GM12878 (cell line): Measurements from ENCODE around the gene TSTD2. TPM values are rescaled to one million over a fixed set of nuclear protein-coding genes. Genes with fewer than 3 reads are reported as not detected.
A peak's percentile ranks its signal among the peaks of the same experiment; 100 is the strongest.

Experiments used
- ATAC-seq: fragments of 200-7000 bp; cut with Tn5 transposase; 3 replicates; pipeline ENCODE4 v1.9.1; 2020; ENCODE audit warnings: mild to moderate bottlenecking, moderate library complexity
- BruUV-seq: library from RNA; stranded (reverse); fragments of 400-500 nt; replicated peaks from 2 replicates; lab custom pipeline; 2021; lab: Mats Ljungman, UMichigan
- CTCF ChIA-PET: fragments of 300-600 bp; sonication (Branson Sonifier 250); formaldehyde crosslinking; extraction: SDS; loops from one replicate; lab custom pipeline; 2021; ENCODE audit warnings: inconsistent platforms; lab: Yijun Ruan, JAX
- POLR2A ChIA-PET: fragments of 350-600 bp; formaldehyde crosslinking; extraction: SDS; loops from one replicate; lab custom pipeline; 2021; ENCODE audit warnings: inconsistent platforms; lab: Charles Lee
- RAD21 ChIA-PET: fragments of 300-600 bp; sonication (Branson Sonifier 250); formaldehyde crosslinking; loops from one replicate; lab custom pipeline; 2023; ENCODE audit warnings: antibody characterized with exemption; ENCODE audit not compliant: unreplicated experiment; lab: Charles Lee
- SMC1A ChIA-PET: fragments of 300-600 bp; sonication (Branson Sonifier 250); formaldehyde crosslinking; loops from one replicate; lab custom pipeline; 2023; ENCODE audit not compliant: unreplicated experiment, uncharacterized antibody; lab: Charles Lee
- DNase-seq: peaks from one replicate; pipeline ENCODE4 v3.0.0-alpha.2; 2011; ENCODE audit warnings: low read depth, low spot score
- FAIRE-seq: peaks from 3 replicates; lab custom pipeline; 2011; peaks lifted over from hg19 to GRCh38; lab: Jason Lieb, UNC
- H2AFZ ChIP-seq: 2 replicates; pipeline ENCODE4 v1.6.0; 2011; ENCODE audit warnings: low read depth, low read length, control low read depth; ENCODE audit not compliant: control insufficient read depth
- H3K27ac ChIP-seq: 2 replicates; pipeline ENCODE4 v1.5.1; 2011; ENCODE audit warnings: control low read depth; ENCODE audit not compliant: control insufficient read depth, insufficient read depth
- H3K27me3 ChIP-seq, 2 experiments: replicated peaks in 1 of 2; 2 replicates each; pipeline versions ENCODE4 v1.6.0 to v1.6.1; 2011; ENCODE audit warnings: low read length in 1 of 2; ENCODE audit not compliant: control insufficient read depth in 2 of 2, insufficient read depth in 2 of 2
- H3K36me3 ChIP-seq, 2 experiments: 2 replicates each; pipeline ENCODE4 v1.5.1; 2011; ENCODE audit warnings: low read length in 1 of 2; ENCODE audit not compliant: control insufficient read depth in 2 of 2, insufficient read depth in 2 of 2
- H3K4me1 ChIP-seq: 2 replicates; pipeline ENCODE4 v1.6.1; 2011; ENCODE audit warnings: mild to moderate bottlenecking, low read length, moderate library complexity, mixed read lengths; ENCODE audit not compliant: control insufficient read depth, insufficient read depth
- H3K4me2 ChIP-seq: 2 replicates; pipeline ENCODE4 v1.6.0; 2011; ENCODE audit warnings: control low read depth; ENCODE audit not compliant: control insufficient read depth, insufficient read depth
- H3K4me3 ChIP-seq: fragments of 200-600 bp; sonication (generic); 2 replicates; pipeline ENCODE4 v1.5.1; 2016
- H3K79me2 ChIP-seq: 2 replicates; pipeline ENCODE4 v1.6.0; 2011; ENCODE audit warnings: low read length; ENCODE audit not compliant: control insufficient read depth, insufficient read depth
- H3K9ac ChIP-seq: 2 replicates; pipeline ENCODE4 v1.8.0; 2011; ENCODE audit warnings: low read length, control low read depth, mixed read lengths; ENCODE audit not compliant: control insufficient read depth, insufficient read depth
- H3K9me3 ChIP-seq: replicated peaks from 3 replicates; pipeline ENCODE4 v1.5.1; 2011; ENCODE audit warnings: mild to moderate bottlenecking, low read length; ENCODE audit not compliant: control insufficient read depth, insufficient read depth
- H4K20me1 ChIP-seq: 2 replicates; pipeline ENCODE4 v1.6.0; 2011; ENCODE audit not compliant: control insufficient read depth, insufficient read depth
- ATF2 ChIP-seq: IDR thresholded peaks from 2 replicates; pipeline ENCODE4 v1.6.1; 2012; ENCODE audit warnings: low read length, inconsistent platforms
- CBFB ChIP-seq: IDR thresholded peaks from 2 replicates; pipeline ENCODE4 v1.6.1; 2016; ENCODE audit warnings: antibody characterized with exemption, low read depth
- HDAC2 ChIP-seq: fragments of 200-600 bp; sonication (generic); IDR thresholded peaks from 2 replicates; pipeline ENCODE4 v1.6.1; 2017
- IKZF1 ChIP-seq: fragments of 450-650 bp; conservative IDR thresholded peaks from 2 replicates; pipeline ENCODE4 v1.6.1; 2017; ENCODE audit warnings: antibody characterized with exemption, mild to moderate bottlenecking
- IKZF2 ChIP-seq, 2 experiments: fragments of 450-650 bp; IDR thresholded peaks; 2 replicates each; pipeline ENCODE4 v1.6.1; 2017; ENCODE audit warnings: mild to moderate bottlenecking in 2 of 2, moderate library complexity in 2 of 2
- JUNB ChIP-seq: IDR thresholded peaks from 2 replicates; pipeline ENCODE4 v1.6.1; 2016; ENCODE audit warnings: antibody characterized with exemption, mild to moderate bottlenecking
- NFYB ChIP-seq: IDR thresholded peaks from 2 replicates; pipeline ENCODE4 v1.6.1; 2011; ENCODE audit warnings: low read depth, mild to moderate bottlenecking, low read length, improper control_type of control experiment, moderate library complexity; ENCODE audit not compliant: insufficient read depth
- NRF1 ChIP-seq: conservative IDR thresholded peaks from 2 replicates; pipeline ENCODE4 v1.6.1; 2011; ENCODE audit warnings: mild to moderate bottlenecking, low read depth, low read length, improper control_type of control experiment
- PAX8 ChIP-seq: fragments of 450-650 bp; IDR thresholded peaks from 2 replicates; pipeline ENCODE4 v1.6.1; 2017; ENCODE audit warnings: mild to moderate bottlenecking, moderate library complexity
- POU2F2 ChIP-seq: IDR thresholded peaks from 3 replicates; pipeline ENCODE4 v1.6.1; 2011; ENCODE audit warnings: low read depth, mild to moderate bottlenecking, low read length, borderline replicate concordance
- RUNX3 ChIP-seq: IDR thresholded peaks from 2 replicates; pipeline ENCODE4 v1.6.1; 2012; ENCODE audit warnings: low read length, inconsistent platforms
- SMAD5 ChIP-seq: IDR thresholded peaks from 2 replicates; pipeline ENCODE4 v1.6.1; 2016; ENCODE audit warnings: antibody characterized with exemption, low read depth
- SREBF2 ChIP-seq: IDR thresholded peaks from 2 replicates; pipeline ENCODE4 v1.6.1; 2012; ENCODE audit warnings: mild to moderate bottlenecking, low read length
- SRF ChIP-seq, 2 experiments: IDR thresholded peaks; 2 replicates each; pipeline ENCODE4 v1.6.1; 2011; ENCODE audit warnings: low read depth in 2 of 2, low read length in 2 of 2, mild to moderate bottlenecking in 1 of 2, moderate library complexity in 1 of 2
- USF1 ChIP-seq: IDR thresholded peaks from 2 replicates; pipeline ENCODE4 v1.6.1; 2011; ENCODE audit warnings: borderline replicate concordance, low read depth, mild to moderate bottlenecking, moderate library complexity, mixed read lengths, low read length; ENCODE audit not compliant: insufficient read depth; ENCODE audit errors: extremely low read length
- WGBS: methylation state at CpG from one replicate; pipeline ENCODE4 v1.1.6; 2016; ENCODE audit warnings: low lambda C conversion rate; ENCODE audit not compliant: insufficient replicate concordance, insufficient coverage; ENCODE audit errors: missing lambda C conversion rate; 5-methylcytosine and 5-hydroxymethylcytosine counted together
- in situ Hi-C: fragments of 300-500 bp; cut with MboI; formaldehyde crosslinking; loops from 9 replicates; pipeline ENCODE4 v1.14.3; 2018; ENCODE audit warnings: mixed read lengths
- intact Hi-C: fragments of 100-400 bp; cut with micrococcal nuclease; formaldehyde crosslinking; loops from one replicate; pipeline ENCODE4 v1.14.2; 2022; ENCODE audit not compliant: unreplicated experiment
- polyA plus RNA-seq, 11 experiments: library from polyadenylated mRNA; depleted of rRNA in 4 of 11; unstranded in 6 of 11; stranded (reverse) in 5 of 11; fragments of >200 nt; fragmentation: Nextera tagmentation in 4 of 11; fragmentation: Illumina TruSeq in 1 of 11; extraction: Ambion mirVana in 4 of 11; extraction: Trizol in 1 of 11; gene quantifications; 1 replicate in 1 of 11; 2 replicates in 10 of 11; pipeline versions ENCODE4 v1.2.1 to v1.2.3, GENCODE V29; 2011 to 2016; ENCODE audit warnings: inconsistent platforms in 2 of 11, missing spikeins in 2 of 11, low read depth in 1 of 11
- total RNA-seq, 4 experiments: library from RNA; depleted of rRNA in 3 of 4; stranded (reverse); fragments of >200 nt in 3 of 4; fragmentation: Illumina TruSeq in 1 of 4; extraction: Trizol in 1 of 4; gene quantifications; 2 replicates each; pipeline versions ENCODE4 v1.2.1 to v1.2.3, GENCODE V29; 2013 to 2021

Gene TSTD2
- total and polyA plus RNA-seq, 10 of the 15 experiments (the other 5 are each of a cell fraction or from before 2014, with no cell fraction given), result 5.0 to 30.6 (median 14.1) TPM

GRCh38 chr9:97675655-97676054, 42.5 kb upstream of the TSTD2 start:
- ChIA-PET SMC1A (interaction anchor here (0.7 to 2.0 kb wide), 7 partner anchors 16 to 229 kb away, joined by 3 to 9 read pairs (median 3); no protein-coding TSS in a partner anchor), RAD21 (no interaction called here), POLR2A (no interaction called here), CTCF (interaction anchor here (0.8 to 1.5 kb wide), 6 partner anchors 13 to 207 kb away, joined by 3 to 6 read pairs (median 3); partner anchors contain the start of genes NCBP1 and TSTD2)
- intact Hi-C loops, result no loop called here
- H3K79me2 ChIP-seq, result no peaks in the 10 kb centered on the region
- FAIRE-seq, result no peak
- no peak overlapping the region for H3K9ac ChIP-seq
- H3K27ac ChIP-seq, result no peak overlapping the region
- H4K20me1 ChIP-seq, result no peaks in the 10 kb centered on the region
- H2AFZ ChIP-seq, result no peak overlapping the region
- peaks cover 3% of the 10 kb centered on the region; the same call in 1 of the 2 replicates for H3K4me1 ChIP-seq
- WGBS, result 51% methylated on average over 3 of the region's 3 CpGs
- BruUV-seq, result no TSS peak
- peaks cover 4 to 31% of the 10 kb centered on the region in 2 experiments for H3K36me3 ChIP-seq
- no peaks in the 10 kb centered on the region for H3K9me3 ChIP-seq
- H3K4me3 ChIP-seq, result no peak overlapping the region
- TF ChIP-seq IKZF1 (no peak), POU2F2 (peak; percentile 89), HDAC2 (no peak), PAX8 (no peak), NFYB (no peak), ATF2 (no peak), SREBF2 (no peak), CBFB (no peak), SRF (IDR thresholded peaks at IDR 0.05; ENCODE audit: low read depth in 2 of 2, low read length in 2 of 2) (no peak), USF1 (no peak), IKZF2 (IDR thresholded peaks at IDR 0.05) (peak in 1 of 2 experiments; percentile 17; a peak in 1 of 4 replicates), NRF1 (no peak), JUNB (no peak), SMAD5 (no peak), RUNX3 (peak; percentile 35; the same call in 1 of the 2 replicates)
- H3K4me2 ChIP-seq, result no peak overlapping the region; the same call in 1 of the 2 replicates
- in situ Hi-C loops, result no loop called here
- ATAC-seq, result peak; percentile 81
- H3K27me3 ChIP-seq, result no peaks in the 10 kb centered on the region
- no peak for DNase-seq
